Heart left ventricle (tissue), 16 donors: ENCODE data around the gene SLC25A42. TPM values are rescaled to one million over a fixed set of nuclear protein-coding genes. Genes with fewer than 3 reads are reported as not detected.
"Not testable (repeated sequence)": the region's sequence is repeated elsewhere in the genome, so short reads cannot be mapped to it uniquely, and the experiment has no call there.

ENCODE experiments used
- ATAC-seq, 4 donors: fragments of 200-7000 bp; cut with Tn5 transposase; one replicate each; pipeline ENCODE4 v1.9.1; 2020 to 2022; ENCODE audit warnings: moderate library complexity in 4 of 4, mild to moderate bottlenecking in 3 of 4, moderate number of reproducible peaks in 1 of 4
- DNase-seq, 5 donors: peaks; one replicate each; pipeline ENCODE4 v3.0.0-alpha.2; 2020
- H3K27ac ChIP-seq, 12 donors: fragments of 200-600 bp; sonication (generic) in 4 of 12; one replicate each; pipeline versions ENCODE4 v1.5.0 to v1.8.0; 2016 to 2022; ENCODE audit warnings: mild to moderate bottlenecking in 2 of 12
- H3K27me3 ChIP-seq, 9 donors: fragments of 200-600 bp; sonication (generic) in 2 of 9; one replicate each; pipeline versions ENCODE4 v1.5.1 to v1.8.0; 2016 to 2022; ENCODE audit warnings: mild to moderate bottlenecking in 3 of 9
- H3K36me3 ChIP-seq, 9 donors: fragments of 200-600 bp; sonication (generic) in 2 of 9; one replicate each; pipeline versions ENCODE4 v1.5.0 to v1.8.0; 2018 to 2022; ENCODE audit warnings: mild to moderate bottlenecking in 2 of 9
- H3K4me1 ChIP-seq, 12 donors: fragments of 200-600 bp; sonication (generic) in 4 of 12; one replicate each; pipeline versions ENCODE4 v1.5.0 to v1.8.0; 2016 to 2022; ENCODE audit warnings: mild to moderate bottlenecking in 3 of 12
- H3K4me3 ChIP-seq, 12 donors: fragments of 200-600 bp; sonication (generic) in 4 of 12; one replicate each; pipeline versions ENCODE4 v1.5.0 to v1.8.0; 2017 to 2022; ENCODE audit warnings: mild to moderate bottlenecking in 9 of 12, moderate library complexity in 4 of 12
- H3K9me3 ChIP-seq, 12 donors: fragments of 200-600 bp; sonication (generic) in 4 of 12; one replicate each; pipeline versions ENCODE4 v1.5.0 to v1.8.0; 2016 to 2022; ENCODE audit warnings: mild to moderate bottlenecking in 1 of 12
- CTCF ChIP-seq, 12 donors: fragments of 200-600 bp; sonication (generic) in 4 of 12; IDR thresholded peaks; one replicate each; pipeline versions ENCODE4 v1.5.0 to v1.8.0; 2018 to 2022; ENCODE audit warnings: antibody characterized with exemption in 12 of 12, mild to moderate bottlenecking in 5 of 12
- POLR2A ChIP-seq, 2 donors: fragments of 450-650 bp; IDR thresholded peaks; one replicate each; pipeline ENCODE4 v1.6.1; 2017; ENCODE audit warnings: antibody characterized with exemption in 2 of 2, mild to moderate bottlenecking in 2 of 2, moderate library complexity in 2 of 2
- WGBS, 4 donors: extraction: QIAGEN DNeasy Blood & Tissue Kit in 2 of 4; methylation state at CpG; one replicate each; pipeline versions ENCODE4 v1.1.5 to v1.1.7; 2013 to 2018; 5-methylcytosine and 5-hydroxymethylcytosine counted together
- intact Hi-C, 10 donors: fragments of 100-400 bp; cut with DNase I; formaldehyde crosslinking; loops; one replicate each; pipeline versions ENCODE4 v1.11.1 to v1.14.2; 2022
- polyA plus RNA-seq, 2 donors: library from polyadenylated mRNA; stranded (reverse); fragments of 200-250 nt; gene quantifications; one replicate each; pipeline ENCODE4 v1.2.3, GENCODE V29; 2013
- total RNA-seq, 9 donors: library from RNA; depleted of rRNA in 2 of 9; stranded (reverse); fragments of >200 nt in 2 of 9; fragmentation: NEBNext Ultra II Directional in 3 of 9; extraction: Animal tissue kit (Norgen Biotek cat#: 25700) in 3 of 9; gene quantifications; one replicate each; pipeline versions ENCODE4 v1.1.0 to v1.2.4, GENCODE V29; 2016 to 2023
- donor health status: ischemic (EF 13 %, LVEDD 7.1; RV severe dilation, severe dysfunction).
- donor health status: healthy with polysubstance abuse.
- donor health status: DM: no; HTN: yes; CAD: no.
- donor health status: DM: no; HTN: no; CAD: no.
- donor health status: ischemic (EF 25% LVEDD 6.9; RV normal size, moderate dysfunction).
- donor health status: ischemic (EF 25% LVEDD 5.7; RV mildly dilated, moderate dysfunction).
- donor health status: healthy.
- donor health status: DM: yes; HTN: yes; CAD: no.
- donor health status: ischemic (EF 35%, LVEDD 5.7; RV mildly dilated, moderate dysfunction).
- donor health status: nonischemic (EF 11% LVEDD 7.7; RV severe dilation, severe dysfunction).
- donor health status: DM: yes; HTN: yes; CAD: no.
- donor health status: PGD.
- donor health status: ischemic (EF 29% LVEDD 5.4; RV normal size, mild dysfunction).
- donor health status: nonischemic (EF 23%, LVEDD 6.1; RV moderate dilation, normal function).

Gene SLC25A42
- total and polyA plus RNA-seq, 11 donors, result 15.6 to 28.0 (median 17.9) TPM

DNA sequence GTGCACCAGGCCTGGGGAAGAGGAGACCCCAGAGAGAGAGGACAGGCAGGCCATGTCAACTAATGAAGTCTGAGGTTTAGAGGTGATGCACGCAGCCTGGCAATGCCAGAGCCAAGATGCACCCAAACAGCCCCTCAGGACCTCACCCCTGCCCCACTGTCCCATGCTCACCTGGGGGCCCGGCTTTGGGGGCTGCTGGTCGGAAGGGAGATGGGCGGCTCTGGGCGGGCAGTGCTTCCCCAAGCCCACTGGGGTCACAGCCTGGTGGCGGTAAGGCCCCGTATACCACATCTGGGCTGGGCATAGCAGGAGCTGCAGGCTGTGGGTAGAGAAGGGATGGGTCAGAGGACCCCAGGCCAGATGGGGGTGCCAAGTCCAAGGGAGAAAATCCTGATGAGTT lies 83.1 kb downstream of the SLC25A42 start:
- ATAC-seq, result no peak

GRCh38 chr19:19147344-19147743 lies 83.5 kb downstream of the SLC25A42 start:
- H3K36me3 ChIP-seq, result peaks cover 0 to 25% (median 7%) of the 10 kb centered on the region in 9 donors
- no peak for DNase-seq
- no peaks in the 10 kb centered on the region for H3K27me3 ChIP-seq
- intact Hi-C loops, result loop anchor here in 6 of 10 donors (2.0 to 10.0 kb wide), 7 partner anchors 27 to 345 kb away; no protein-coding TSS in a partner anchor
- peaks cover 0 to 4% (median 0%) of the 10 kb centered on the region in 12 donors for H3K9me3 ChIP-seq
- no peak overlapping the region for H3K27ac ChIP-seq
- WGBS, 4 donors, result 93 to 97% (median 95%) methylated on average over 5 of the region's 5 CpGs
- H3K4me3 ChIP-seq, result no peak overlapping the region
- ATAC-seq, result no peak
- peaks cover 0 to 7% (median 3%) of the 10 kb centered on the region in 12 donors for H3K4me1 ChIP-seq
- TF ChIP-seq CTCF (IDR thresholded peaks at IDR 0.05) (no peak), POLR2A (IDR thresholded peaks at IDR 0.05) (no peak)

More for the DNA sequence above, 83.1 kb downstream of the SLC25A42 start:
- TF ChIP-seq CTCF (IDR thresholded peaks at IDR 0.05), result no peak
- no peak for TF ChIP-seq POLR2A (IDR thresholded peaks at IDR 0.05)
- WGBS, 4 donors, result 83 to 100% (median 94%) methylated on average over 1 to 7 of the region's 7 CpGs
- Histone ChIP-seq H3K36me3 (peaks cover 0 to 25% (median 7%) of the 10 kb centered on the region in 9 donors), H3K27ac (no peak overlapping the region), H3K27me3 (no peaks in the 10 kb centered on the region), H3K4me3 (no peak overlapping the region), H3K4me1 (peaks cover 0 to 7% (median 3%) of the 10 kb centered on the region in 12 donors), H3K9me3 (peaks cover 0 to 4% (median 0%) of the 10 kb centered on the region in 12 donors)
- DNase-seq, result no peak
- intact Hi-C loops, result loop anchor here in 6 of 10 donors (2.0 to 10.0 kb wide), 7 partner anchors 28 to 345 kb away; no protein-coding TSS in a partner anchor

- peaks cover 0 to 25% (median 7%) of the 10 kb centered on the region in 9 donors for H3K36me3 ChIP-seq
- H3K27ac ChIP-seq, H3K9me3 ChIP-seq, H3K27me3 ChIP-seq, ATAC-seq, H3K4me1 ChIP-seq, H3K4me3 ChIP-seq: not testable (repeated sequence)
- DNase-seq, result peak in 1 of 5 donors; percentile 15
- WGBS, 4 donors, result 94 to 98% (median 96%) methylated on average over 8 of the region's 8 CpGs
- intact Hi-C loops, result loop anchor here in 6 of 10 donors (5.0 to 10.0 kb wide), 5 partner anchors 194 to 344 kb away; no protein-coding TSS in a partner anchor
Observed at GRCh38 chr19:19148504-19148903, 84.7 kb downstream of the SLC25A42 start.

- H3K4me1 ChIP-seq, result peaks cover 0 to 7% (median 3%) of the 10 kb centered on the region in 12 donors
- H3K9me3 ChIP-seq, result peaks cover 0 to 4% (median 0%) of the 10 kb centered on the region in 12 donors
- H3K36me3 ChIP-seq, result peaks cover 0 to 25% (median 7%) of the 10 kb centered on the region in 9 donors
- H3K4me3 ChIP-seq, result no peak overlapping the region
- no peaks in the 10 kb centered on the region for H3K27me3 ChIP-seq
- intact Hi-C loops, result loop anchor here in 6 of 10 donors (5.0 to 10.0 kb wide), 5 partner anchors 193 to 343 kb away; no protein-coding TSS in a partner anchor
- TF ChIP-seq POLR2A (IDR thresholded peaks at IDR 0.05) (no peak), CTCF (IDR thresholded peaks at IDR 0.05) (no peak)
- H3K27ac ChIP-seq, result no peak overlapping the region
- 89 to 94% (median 92%) methylated on average over 2 of the region's 2 CpGs for WGBS, 4 donors
- DNase-seq, result no peak
- ATAC-seq, result no peak
Observed at GRCh38 chr19:19149435-19149834, 85.6 kb downstream of the SLC25A42 start.
